Left forelimb (tissue), 1 donor: ENCODE measurements around the gene MZB1.

Experiments
- DNase-seq: peaks from one replicate; pipeline ENCODE4 v3.0.0-alpha.2; 2018; ENCODE audit warnings: low spot score

MZB1 gene, protein sequence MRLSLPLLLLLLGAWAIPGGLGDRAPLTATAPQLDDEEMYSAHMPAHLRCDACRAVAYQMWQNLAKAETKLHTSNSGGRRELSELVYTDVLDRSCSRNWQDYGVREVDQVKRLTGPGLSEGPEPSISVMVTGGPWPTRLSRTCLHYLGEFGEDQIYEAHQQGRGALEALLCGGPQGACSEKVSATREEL

DNA sequence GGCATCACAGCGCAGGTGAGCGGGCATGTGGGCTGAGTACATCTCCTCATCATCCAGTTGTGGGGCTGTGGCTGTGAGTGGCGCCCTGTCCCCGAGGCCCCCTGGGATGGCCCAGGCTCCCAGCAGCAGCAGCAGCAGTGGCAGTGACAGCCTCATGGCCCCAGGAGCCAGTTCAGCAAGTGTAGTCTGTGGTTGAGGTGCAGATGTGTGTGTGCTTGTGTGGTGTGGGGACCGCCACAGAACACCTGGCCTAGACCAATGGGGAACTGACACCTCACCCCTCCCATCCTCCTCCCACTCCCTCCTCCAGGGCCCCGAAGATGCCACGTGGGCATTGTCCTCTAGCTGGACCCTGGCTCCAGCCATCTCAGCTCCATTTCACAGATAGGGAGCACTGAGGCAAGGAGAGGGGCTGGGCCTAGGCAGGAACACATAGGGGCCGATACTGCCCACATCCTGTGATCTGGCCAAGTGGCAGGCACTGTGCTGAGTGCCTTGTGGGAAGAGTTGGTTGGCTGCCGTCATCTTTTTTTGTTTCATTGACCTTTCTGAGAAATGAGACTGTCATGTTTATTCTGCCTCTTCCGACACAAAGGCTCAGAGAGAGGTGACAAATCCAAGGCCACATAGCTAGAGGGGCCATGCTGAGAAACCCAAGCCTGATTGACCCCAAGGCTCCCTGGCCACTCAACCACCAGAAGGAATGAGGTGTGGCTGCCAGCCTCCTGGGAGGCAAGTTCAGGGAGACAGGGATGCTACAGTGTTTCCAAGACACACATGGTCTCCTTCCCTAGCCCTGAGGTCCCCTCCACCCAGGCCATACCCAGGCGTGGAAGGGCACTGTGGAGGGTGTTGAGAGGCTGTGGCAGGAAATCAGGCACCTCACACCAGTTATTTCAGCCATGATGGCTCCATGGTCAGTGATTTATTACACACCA is at the start of gene MZB1:
Gene MZB1, minus strand, starts transcription at position 213 of the 938 bp plus-strand sequence. Its CDS starts 57 bp downstream, at position 156.
- DNase-seq = no peak

DNA sequence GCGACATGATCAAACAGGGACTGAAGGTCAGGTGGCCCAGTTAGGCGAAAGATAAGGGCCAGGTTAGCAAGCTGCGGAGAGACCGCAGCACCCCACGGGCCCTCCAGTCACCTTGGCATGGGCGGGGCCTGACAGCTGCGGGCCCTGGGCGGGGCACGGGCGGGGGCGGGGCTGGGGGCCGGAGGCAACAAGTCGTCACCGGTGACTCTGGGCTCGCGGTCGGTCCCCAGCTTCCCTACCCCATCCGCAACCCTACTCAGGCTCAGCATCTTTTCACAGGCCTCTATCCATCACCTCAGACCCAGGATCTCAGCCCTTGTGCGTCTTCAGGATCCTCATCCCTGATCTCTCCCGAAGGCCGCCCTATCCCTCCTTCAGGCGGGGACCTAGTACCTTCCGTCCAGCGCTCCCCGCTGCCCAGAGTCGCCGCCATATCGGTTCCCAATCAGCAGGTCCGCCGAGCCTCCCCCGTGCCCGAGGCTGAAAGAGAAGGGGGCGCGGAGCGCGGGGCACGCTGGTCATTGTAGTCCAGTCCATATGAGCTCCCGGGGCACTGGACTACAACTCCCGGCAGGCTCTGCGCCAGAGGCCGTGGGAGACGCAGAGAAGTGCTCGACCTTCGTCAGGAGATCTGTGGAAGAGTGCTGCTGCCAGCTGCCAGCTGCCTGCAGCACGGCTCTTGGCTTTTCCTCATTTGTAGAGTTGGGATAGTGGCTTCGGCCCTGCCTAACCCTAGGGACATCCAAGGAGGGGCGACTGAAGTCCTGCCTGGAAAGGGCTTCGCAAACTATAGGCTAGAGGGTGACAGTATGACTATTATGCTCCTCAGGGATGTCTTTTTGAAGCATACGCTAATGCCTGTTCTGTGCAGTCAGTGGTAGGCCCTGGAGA is 49.5 kb upstream of the MZB1 start, which contains the start of gene DNAJC18:
Gene DNAJC18, minus strand, starts transcription at position 513 of the 891 bp plus-strand sequence. Its CDS starts 80 bp downstream, at position 433.
- DNase-seq = peak; percentile 95

DNA sequence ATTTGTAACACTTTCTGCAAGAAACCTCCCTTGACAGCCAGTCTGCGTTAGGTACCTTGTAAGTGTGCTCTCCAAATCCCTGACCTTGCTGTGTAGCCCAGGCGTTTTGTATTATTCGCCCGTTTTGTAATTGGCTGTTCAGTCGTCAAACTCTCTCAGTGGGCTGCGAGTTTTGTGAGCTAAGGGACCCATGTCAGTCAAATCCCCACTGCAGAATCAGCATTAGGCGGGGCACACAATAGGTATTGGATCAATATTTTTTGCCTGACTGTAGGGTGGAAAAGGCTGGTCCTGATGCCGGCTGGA is 48.9 kb upstream of the MZB1 start:
- DNase-seq = no peak

DNA sequence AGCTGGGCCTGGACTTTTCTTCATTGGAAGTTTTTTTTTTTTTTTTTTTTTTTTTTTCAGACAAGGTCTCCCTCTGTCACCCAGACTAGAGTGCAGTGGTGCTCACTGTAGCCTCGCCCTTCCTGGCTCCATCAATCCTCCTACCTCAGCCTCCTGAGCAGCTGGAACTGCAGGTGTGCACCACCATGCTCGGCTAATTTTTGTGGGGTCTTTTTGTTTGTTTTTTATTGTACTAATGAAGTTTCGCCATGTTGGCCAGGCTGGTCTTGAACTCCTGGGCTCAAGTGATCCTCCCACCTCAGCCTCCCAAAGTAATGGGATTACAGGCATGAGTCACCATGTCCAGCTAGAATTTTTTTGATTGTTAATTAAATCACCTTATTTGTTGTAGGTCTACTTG is 46.0 kb upstream of the MZB1 start:
- no peak for DNase-seq

DNA sequence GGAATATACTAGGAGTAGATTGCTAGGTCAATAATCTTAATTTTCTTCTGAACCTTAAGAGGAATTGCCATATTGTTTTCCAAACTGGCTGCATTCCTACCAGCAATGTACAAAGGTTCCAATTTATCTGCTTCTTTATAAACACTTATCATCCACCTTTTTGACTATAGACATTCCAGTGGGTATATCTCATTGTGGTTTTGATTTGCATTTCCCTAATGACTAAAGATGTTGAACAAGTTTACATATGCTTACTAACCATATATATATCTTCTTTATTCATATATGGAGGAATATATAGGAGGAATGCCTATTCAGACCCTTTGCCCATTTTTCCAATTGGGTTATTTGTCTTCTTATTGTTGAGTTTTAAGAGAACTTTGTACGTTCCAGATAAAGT is 42.0 kb upstream of the MZB1 start:
- DNase-seq = no peak

DNA sequence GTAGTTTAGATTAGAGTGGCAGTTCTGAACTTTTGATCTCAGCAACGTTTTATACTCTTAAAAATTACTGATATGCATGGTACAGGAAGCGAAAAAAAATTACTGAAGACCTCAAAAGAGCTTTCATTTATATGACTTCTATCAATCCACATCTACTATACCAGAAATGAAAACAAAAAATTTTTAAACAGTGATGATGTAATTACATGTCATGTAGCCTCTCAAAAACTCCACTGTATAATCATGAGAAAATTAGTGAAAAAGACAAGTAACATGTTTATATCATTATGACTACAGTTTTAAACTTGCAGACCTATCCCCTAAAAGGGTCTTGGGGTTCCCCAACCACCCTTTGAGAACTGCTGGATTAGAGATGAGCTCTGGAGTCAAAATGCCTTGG is 40.3 kb upstream of the MZB1 start:
- no peak for DNase-seq

DNA sequence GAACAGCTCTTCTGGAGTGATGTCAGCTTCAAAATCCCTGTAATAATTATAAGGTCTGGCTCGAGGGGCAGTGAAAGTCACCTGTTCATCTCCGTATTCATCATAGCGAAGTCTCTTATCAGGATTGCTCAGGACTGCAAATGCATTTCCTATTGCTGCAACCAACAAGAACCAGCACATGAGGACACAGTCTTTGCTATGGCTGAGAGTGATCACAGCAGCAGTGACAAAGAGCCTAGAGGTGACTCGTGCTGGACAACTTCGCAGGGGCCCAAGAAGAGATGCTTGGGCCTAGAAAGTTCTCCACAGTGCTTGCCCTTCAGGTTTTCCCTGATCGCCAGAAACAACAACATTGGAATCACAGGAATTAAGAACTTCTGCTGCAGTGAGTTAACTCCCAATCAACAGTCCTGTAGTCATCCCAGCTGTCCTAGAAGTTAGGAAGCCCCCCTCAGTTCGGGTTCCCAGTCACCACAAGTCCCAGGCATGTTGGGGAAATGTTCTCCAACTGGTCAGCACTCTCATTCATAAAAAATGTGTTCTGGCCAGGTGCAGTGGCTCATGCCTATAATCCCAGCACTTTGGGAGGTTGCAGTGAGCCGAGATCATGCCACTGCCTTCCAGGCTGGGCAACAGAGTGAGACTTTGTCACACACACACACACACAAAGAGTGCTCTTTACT is 36.6 kb upstream of the MZB1 start:
- no peak for DNase-seq

DNA sequence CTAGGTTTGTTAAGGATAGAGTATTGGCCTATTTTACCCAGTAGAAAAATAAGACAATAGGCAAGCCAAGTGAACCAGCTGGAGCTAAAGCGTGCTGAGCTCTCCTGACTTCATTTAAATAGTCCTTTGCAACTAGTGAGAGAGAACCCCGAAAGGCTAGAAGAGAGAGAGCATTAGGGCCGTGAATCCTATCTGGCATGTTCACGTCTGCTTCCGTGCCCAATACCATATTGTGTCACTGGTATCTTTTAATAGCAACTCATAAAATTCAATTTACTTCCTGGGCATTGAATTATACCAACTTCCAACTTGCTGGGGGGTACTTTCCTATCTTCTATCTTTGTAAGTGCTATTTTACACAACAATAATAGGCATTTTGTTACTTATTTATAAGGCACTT is 35.8 kb upstream of the MZB1 start:
- no peak for DNase-seq

DNA sequence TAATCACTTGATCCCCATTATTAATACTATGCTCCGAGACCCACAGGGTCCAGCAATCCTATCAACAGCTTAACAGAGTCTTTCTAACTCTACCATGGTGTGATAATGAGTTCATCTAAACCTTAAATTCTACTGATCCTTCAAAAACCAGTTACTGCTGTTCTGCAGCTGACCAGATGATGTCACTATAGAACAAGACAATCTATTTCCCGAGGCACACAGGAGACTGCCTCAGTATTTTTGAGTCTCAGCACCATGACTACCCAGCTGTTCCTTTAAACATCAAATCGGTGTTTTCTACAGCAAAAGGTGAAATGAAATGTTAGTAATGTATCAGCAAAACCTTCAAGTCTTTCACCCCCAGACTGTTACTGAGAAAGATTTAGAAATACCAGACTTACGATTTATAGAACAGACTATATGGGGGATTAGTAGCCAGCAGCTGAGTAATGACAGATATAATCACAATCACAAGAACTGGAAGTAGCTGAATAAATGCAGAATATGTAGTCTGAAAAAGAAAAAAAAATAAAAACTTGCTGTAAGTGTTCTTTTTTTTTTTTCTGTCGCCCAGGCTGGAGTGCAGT is 32.7 kb upstream of the MZB1 start:
- DNase-seq = no peak

DNA sequence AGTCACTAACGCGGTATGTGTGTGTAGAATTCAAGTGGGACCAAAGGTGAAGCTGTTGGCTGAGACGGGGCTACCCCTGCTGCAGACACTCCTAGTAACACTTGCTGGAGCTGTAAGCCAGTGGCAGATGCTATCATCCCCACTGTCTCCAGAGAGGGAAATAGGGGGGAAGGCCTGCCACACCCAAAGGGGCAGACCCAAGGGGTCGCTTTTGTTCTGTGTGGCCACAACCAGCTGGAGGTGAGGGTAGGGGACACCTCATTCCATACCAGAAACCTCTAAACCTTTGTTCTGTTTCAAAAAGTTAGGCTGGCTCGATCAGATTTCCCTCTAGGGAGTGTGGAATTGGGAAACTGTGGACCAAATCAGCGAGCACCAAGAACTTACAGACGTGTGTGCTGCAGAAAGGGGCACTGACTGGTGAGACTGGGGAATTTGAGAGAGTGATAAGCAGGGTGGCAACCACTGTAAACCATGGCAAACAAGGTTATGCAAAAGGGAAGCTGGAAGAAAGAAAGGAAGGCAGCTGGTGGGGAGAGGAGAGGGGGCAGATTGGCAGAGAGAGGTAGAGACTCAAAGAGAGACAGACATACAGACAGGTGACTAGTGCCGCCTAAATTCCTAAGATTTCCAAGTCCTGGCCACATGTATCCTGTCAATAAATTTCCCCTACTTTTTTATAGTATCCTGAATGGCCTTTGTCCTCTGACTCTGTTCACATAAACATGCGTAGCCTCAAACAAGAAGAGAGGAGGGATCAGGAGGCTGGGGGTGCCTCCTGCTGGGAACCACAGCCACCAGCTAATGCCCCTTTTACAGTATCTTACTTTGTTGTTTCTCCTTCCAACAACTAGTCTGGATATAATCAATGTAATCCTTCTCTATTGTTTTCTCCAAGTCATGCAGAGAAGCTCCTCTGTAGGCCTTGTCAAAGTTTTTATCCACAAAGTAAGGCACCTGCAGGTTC is 29.8 kb upstream of the MZB1 start:
- DNase-seq = no peak

DNA sequence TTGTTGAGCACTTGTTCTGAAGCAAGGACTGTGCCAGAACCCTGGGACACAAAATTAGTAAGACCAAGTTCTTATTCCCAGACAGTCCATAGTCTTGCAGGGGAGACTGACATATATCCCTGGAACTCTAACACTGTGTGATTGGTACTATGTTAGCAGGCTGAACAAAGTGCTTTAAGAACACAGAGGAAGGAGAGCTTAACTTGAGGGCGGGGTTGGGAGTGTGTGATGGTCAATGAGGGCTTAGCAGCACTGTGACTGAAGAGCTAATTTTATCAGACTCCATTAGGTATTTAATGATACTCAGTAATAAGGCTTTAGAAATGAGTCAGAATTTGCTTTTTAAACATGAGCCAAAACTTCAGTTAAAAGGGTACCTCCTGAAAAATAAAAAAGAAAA is 29.1 kb upstream of the MZB1 start:
- DNase-seq = no peak

DNA sequence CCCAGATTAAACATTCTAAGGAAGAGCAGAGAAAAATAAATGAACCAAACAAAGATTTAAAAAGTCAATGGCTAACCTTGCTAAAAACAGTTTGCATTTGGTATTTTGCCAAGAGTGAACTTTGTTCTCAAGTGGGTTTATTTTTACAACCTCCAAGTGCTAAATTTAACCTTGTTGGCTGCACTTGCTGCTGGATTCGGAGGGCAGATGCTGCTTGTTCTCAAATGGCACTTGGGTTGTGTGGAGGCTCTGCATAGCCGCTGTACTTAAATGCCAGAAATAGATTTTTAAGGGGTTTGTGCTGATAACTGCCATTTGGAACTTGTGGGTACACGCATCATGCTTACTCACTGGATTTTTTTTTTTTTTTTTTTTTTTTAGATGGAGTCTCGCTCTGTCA is 27.5 kb upstream of the MZB1 start:
- no peak for DNase-seq

DNA sequence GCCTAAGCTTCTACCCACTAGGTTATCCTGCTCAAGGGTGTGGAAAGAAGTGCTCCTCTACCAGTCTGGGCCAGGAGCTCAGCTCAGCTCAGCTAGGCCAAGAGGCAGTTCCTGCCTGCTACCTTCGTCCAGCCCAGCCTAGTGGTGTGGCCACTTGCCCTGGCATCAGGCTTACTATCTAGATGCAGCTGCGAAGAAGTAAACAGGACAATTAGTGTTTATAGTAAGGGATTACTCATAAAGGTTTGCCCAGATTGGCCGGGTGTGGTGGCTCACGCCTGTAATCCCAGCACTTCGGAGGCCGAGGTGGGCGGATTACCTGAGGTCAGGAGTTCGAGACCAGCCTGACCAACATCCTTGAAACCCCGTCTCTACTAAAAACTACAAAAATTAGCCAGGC is 26.9 kb upstream of the MZB1 start:
- no peak for DNase-seq

DNA sequence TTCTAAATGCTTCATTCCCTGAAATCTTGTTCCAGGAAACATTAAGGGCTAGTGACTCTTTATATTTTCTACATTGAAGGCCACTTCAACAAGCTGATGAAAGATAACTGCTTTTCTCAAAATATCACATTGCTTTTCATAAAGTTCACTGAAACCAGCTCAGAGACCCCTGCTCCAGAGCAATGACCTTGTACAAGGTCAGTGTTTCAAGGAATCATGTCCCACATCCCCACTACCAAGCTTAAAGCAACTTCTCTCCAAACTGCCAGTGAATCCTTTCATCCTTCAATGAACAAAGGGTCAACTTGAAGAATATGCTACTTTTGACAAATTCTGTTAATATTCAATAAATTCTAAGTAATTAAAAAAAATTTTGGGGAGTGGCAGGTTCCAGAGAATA is 26.2 kb upstream of the MZB1 start:
- no peak for DNase-seq

DNA sequence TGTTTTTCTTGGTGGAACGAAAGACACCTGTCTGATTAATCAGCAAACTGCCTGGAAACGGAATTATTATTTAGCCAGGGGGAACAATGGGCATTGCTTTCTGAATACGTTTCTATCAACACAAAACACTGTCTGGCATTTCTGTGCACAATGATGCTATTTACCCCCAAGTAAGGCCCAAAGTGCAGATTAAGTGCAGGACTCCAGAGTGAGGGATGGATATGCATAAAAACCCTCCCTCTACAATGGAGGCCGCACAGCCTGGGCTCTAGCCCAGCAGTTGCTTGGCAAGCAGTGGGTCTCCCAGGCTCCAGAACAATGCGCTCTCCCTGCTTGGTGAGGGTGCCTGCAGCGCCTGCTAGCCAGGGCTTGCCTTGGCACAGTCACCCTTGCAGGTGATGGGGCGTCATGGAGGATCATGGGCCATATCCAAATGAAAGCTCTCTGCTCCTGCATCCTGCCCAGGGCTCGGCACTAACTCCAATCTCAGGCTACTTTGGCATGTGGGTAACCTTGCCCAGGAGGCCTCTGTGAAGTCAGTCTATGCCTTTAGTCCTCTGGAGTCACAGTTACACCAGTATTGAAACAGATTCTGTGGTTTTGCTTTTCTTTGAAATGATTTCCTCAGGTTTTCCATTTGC is 25.6 kb upstream of the MZB1 start:
- no peak for DNase-seq

DNA sequence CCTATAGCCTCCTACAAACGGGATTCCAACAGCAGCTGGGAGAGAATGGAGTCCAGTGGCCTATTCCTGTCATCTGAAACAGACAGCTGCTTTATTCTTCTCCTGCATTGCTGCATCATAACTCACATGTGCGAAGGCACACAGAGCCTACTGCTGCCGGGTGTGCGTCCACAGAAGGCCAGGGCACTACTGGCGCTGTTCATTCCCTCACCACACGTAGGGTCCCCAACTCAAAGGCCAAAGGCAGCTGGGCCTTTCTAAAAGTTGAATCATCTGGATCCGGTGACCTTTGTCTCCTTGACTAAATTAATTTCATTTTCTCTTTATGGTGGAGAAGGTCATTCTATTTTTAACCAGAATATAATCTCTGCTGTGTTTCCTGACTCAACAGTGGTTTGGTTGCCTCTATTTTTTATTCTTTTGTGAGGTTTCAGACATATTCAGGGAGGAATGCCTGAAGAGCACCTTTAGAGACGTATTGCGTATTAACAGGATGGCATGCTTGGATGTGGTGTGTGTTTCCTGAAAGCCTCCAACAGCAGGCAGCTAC is 24.9 kb upstream of the MZB1 start:
- DNase-seq = no peak

DNA sequence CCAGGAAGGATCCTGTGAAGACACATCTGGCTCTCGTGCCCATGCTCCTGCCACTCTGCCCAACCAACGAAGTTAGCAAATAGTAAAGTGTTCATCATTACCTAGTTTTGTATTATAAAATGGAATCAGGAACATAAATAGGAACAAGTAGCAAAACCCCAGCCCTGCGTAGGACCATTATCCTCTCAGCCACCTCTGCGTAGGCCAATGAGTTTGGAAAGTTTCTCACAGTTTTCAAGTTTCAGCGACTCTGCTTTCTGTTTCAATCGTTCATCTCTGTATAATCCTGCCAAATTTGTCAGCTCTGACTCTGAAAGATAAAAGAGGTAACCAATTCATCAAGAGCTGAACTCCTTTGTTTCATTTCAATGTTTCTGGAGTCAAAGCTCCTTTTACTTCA is 24.2 kb upstream of the MZB1 start:
- no peak for DNase-seq

DNA sequence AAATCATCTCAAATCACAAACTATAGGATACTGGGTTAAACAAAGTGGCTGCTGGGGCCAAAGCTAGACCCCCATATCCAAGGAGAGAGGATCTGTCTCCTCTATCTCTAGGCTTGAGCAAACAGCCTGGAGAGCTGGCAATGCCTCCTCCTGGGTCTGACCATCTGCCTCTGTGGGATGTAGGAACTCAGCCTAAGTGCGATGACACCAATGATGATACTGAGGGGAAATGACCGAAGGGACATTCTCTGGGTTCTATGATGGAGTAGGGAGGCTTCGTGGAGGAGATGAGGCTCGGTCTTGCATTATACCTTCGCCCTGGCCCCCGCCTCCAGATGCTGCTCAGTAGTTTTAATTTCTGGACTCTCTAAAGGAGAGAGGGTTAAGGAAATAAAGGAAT is 23.4 kb upstream of the MZB1 start:
- DNase-seq = no peak

DNA sequence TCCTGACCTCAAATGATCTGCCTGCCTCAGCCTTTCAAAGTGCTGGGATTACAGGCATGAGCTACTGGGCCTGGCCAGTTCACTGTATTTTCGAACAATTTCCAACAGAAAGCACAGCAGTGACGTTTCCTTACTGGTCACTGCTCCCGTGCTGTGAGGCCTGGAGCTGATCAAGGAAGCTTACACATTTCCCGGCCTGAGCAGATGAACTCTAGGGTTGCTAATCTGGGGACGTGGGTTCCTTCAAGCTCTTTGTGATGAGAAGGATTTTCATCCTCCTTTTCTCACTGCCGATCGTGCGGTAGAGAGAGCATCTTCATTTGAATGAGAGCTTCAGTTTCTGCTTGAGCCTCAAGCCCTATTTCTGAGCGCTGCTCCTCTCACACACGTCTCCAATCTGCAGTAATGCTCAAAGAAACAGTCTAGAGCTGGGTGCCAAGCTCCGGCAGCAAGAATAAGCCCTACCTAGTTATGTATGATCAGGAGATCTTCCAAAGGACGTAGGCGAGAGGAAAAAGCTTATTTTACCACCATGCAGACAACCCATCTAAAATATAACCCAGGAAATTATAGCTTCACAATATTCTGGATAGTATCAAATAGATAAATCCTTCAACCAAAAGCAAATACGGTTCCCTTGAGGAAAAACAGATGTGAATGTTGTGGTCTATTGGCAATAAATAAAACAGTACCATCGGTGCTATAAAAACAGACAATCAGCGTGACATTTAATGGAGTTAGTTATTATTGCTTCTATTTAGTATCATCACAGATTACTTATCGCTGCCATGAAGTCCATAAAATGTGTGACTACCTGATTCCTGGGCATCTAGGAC is 21.5 kb upstream of the MZB1 start:
- DNase-seq = no peak
